Esophagus squamous epithelium (tissue), 5 donors: ENCODE data around the gene PARVA. TPM values are rescaled to one million over a fixed set of nuclear protein-coding genes. Genes with fewer than 3 reads are reported as not detected.

ENCODE experiments used
- DNase-seq: peaks from one replicate; lab custom pipeline; 2025; lab: John Stamatoyannopoulos, UW
- H3K27ac ChIP-seq, 4 donors: fragments of 200-600 bp; sonication (generic); one replicate each; pipeline ENCODE4 v1.5.1; 2016 to 2019; ENCODE audit warnings: mild to moderate bottlenecking in 1 of 4
- H3K27me3 ChIP-seq, 4 donors: fragments of 200-600 bp; sonication (generic); 1 replicate in 3 of 4; 2 replicates in 1 of 4; pipeline versions ENCODE4 v1.5.1 to v1.6.0; 2017 to 2021; ENCODE audit warnings: antibody characterized with exemption in 1 of 4
- H3K36me3 ChIP-seq, 3 donors: fragments of 200-600 bp; sonication (generic); one replicate each; pipeline ENCODE4 v1.5.1; 2016 to 2019
- H3K4me1 ChIP-seq, 3 donors: fragments of 200-600 bp; sonication (generic); one replicate each; pipeline ENCODE4 v1.5.1; 2017 to 2019
- H3K4me3 ChIP-seq, 4 donors: fragments of 200-600 bp; sonication (generic); 1 replicate in 3 of 4; 2 replicates in 1 of 4; pipeline ENCODE4 v1.5.1; 2016 to 2019; ENCODE audit warnings: mild to moderate bottlenecking in 2 of 4, moderate library complexity in 1 of 4
- H3K9me3 ChIP-seq, 3 donors: fragments of 200-600 bp; sonication (generic); one replicate each; pipeline ENCODE4 v1.5.1; 2016 to 2019
- POLR2A ChIP-seq, 4 donors: fragments of 450-650 bp; IDR thresholded peaks; one replicate each; pipeline ENCODE4 v1.6.1; 2017; ENCODE audit warnings: antibody characterized with exemption in 4 of 4, mild to moderate bottlenecking in 4 of 4, moderate library complexity in 3 of 4
- WGBS, 2 donors: methylation state at CpG; one replicate each; pipeline ENCODE4 v1.1.5; 2018; 5-methylcytosine and 5-hydroxymethylcytosine counted together
- intact Hi-C: fragments of 100-400 bp; cut with DNase I; formaldehyde crosslinking; loops from one replicate; pipeline ENCODE4 v1.15.0; 2022
- total RNA-seq, 4 donors: library from RNA; depleted of rRNA; stranded (reverse); fragments of >200 nt; gene quantifications; one replicate each; pipeline ENCODE4 v1.1.0, GENCODE V29; 2016
- TF ChIP-seq, protein P1 (sequence below), 6 experiments: fragments of 450-650 bp in 4 of 6; fragments of 200-600 bp in 2 of 6; sonication (generic) in 2 of 6; IDR thresholded peaks; one replicate each; pipeline ENCODE4 v1.5.1; 2016 to 2019; ENCODE audit warnings: antibody characterized with exemption in 6 of 6, mild to moderate bottlenecking in 4 of 6, moderate library complexity in 4 of 6
- donor health status: DM: yes; HTN: yes; CAD: no.

The PARVA gene
- total RNA-seq, 4 donors from 2014 or later: 8.6 to 66.9 (median 16.2) TPM

- intact Hi-C loops: no loop called here
- no peaks in the 10 kb centered on the region for H3K27me3 ChIP-seq
- no peak overlapping the region for H3K4me3 ChIP-seq
- H3K36me3 ChIP-seq: no peaks in the 10 kb centered on the region
- TF ChIP-seq POLR2A (IDR thresholded peaks at IDR 0.05): no peak
- TF ChIP-seq, protein P1, sequence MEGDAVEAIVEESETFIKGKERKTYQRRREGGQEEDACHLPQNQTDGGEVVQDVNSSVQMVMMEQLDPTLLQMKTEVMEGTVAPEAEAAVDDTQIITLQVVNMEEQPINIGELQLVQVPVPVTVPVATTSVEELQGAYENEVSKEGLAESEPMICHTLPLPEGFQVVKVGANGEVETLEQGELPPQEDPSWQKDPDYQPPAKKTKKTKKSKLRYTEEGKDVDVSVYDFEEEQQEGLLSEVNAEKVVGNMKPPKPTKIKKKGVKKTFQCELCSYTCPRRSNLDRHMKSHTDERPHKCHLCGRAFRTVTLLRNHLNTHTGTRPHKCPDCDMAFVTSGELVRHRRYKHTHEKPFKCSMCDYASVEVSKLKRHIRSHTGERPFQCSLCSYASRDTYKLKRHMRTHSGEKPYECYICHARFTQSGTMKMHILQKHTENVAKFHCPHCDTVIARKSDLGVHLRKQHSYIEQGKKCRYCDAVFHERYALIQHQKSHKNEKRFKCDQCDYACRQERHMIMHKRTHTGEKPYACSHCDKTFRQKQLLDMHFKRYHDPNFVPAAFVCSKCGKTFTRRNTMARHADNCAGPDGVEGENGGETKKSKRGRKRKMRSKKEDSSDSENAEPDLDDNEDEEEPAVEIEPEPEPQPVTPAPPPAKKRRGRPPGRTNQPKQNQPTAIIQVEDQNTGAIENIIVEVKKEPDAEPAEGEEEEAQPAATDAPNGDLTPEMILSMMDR (IDR thresholded peaks at IDR 0.05): peak; percentile 61 to 85 (median 77)
- no peaks in the 10 kb centered on the region for H3K9me3 ChIP-seq
- WGBS, 2 donors: 12 to 15% methylated on average over 7 of the region's 7 CpGs
- peaks cover 4 to 20% (median 7%) of the 10 kb centered on the region in 3 donors for H3K4me1 ChIP-seq
- H3K27ac ChIP-seq: no peak overlapping the region
- DNase-seq: no peak
These were observed 46.0 kb upstream of the PARVA start for GRCh38 chr11:12331239-12331874.

GRCh38 chr11:12343526-12343925 is 33.8 kb upstream of the PARVA start:
- DNase-seq: no peak
- TF ChIP-seq POLR2A (IDR thresholded peaks at IDR 0.05): no peak
- TF ChIP-seq, protein P1 (IDR thresholded peaks at IDR 0.05): no peak
- H3K36me3 ChIP-seq: no peaks in the 10 kb centered on the region
- WGBS, 2 donors: 69 to 73% methylated on average over 6 of the region's 6 CpGs
- no peaks in the 10 kb centered on the region for H3K27me3 ChIP-seq
- no peak overlapping the region for H3K27ac ChIP-seq
- intact Hi-C loops: no loop called here
- H3K4me3 ChIP-seq: no peak overlapping the region
- H3K9me3 ChIP-seq: no peaks in the 10 kb centered on the region
- H3K4me1 ChIP-seq: no peaks in the 10 kb centered on the region

DNA sequence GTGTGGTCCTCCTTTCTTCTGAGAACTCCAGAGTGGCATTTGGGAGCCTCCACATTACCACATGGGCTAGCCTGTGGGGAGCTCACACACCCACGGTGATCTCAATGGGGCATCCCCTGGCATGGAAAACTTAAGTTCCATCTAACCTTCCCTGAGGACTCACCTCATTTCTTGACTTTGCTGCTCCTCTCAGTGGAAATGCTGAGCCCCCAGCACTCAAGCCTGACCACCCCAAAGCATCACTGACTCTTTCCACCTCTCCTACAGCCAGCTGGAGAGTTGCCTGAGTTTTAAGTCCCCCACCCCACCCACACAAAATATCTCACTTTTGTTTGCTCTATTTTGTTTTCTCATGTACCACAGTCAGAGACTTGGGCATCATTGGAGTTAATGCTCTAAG is 23.8 kb upstream of the PARVA start:
- H3K27me3 ChIP-seq: no peaks in the 10 kb centered on the region
- H3K4me3 ChIP-seq: no peak overlapping the region
- no peak for DNase-seq
- no peaks in the 10 kb centered on the region for H3K4me1 ChIP-seq
- WGBS, 2 donors: 70 to 89% methylated on average over 1 of the region's 1 CpG
- H3K27ac ChIP-seq: no peak overlapping the region
- TF ChIP-seq, protein P1 (IDR thresholded peaks at IDR 0.05): no peak
- TF ChIP-seq POLR2A (IDR thresholded peaks at IDR 0.05): no peak
- no peaks in the 10 kb centered on the region for H3K36me3 ChIP-seq
- intact Hi-C loops: no loop called here
- H3K9me3 ChIP-seq: no peaks in the 10 kb centered on the region

DNA sequence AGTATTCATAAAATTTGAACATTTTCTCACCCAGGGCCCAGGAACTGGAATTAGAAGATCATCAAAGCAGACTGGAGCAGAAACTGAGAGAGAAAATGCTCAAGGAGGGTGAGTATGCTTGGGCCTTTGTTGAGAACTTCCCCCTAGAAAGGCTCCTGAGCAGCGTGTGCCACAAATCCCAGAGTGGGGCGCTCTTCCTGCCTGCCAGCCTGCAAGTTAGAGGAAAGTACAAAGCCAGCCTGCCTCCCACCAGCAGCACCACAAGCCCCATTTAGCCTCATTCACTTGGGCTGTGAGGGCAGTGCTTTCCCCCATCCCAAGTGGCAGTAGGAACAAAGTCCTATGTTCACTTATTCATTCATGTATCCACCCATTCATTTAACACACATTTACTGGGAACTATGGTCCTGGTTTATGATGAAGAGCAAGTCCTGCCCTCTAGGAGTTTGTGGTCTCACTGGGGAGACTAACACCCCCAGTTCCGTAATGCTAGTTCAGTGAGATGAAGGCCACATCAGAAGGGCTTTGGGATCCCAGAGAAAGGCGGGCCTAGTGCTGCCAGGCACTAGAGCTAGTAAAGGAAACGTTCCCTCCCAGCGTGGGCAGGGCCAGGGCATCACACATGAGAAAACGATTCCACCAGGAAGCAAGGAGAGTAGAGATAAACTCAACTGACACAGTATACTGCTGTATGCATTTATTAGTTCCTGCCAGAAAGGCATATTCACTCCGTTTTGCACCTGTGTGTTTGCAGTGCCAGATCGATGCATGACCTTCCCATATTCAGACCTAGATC is 22.4 kb upstream of the PARVA start:
- no peak overlapping the region for H3K27ac ChIP-seq
- no peak overlapping the region for H3K4me3 ChIP-seq
- no peaks in the 10 kb centered on the region for H3K4me1 ChIP-seq
- DNase-seq: no peak
- intact Hi-C loops: no loop called here
- WGBS, 2 donors: 74 to 78% methylated on average over 8 to 9 of the region's 9 CpGs
- no peaks in the 10 kb centered on the region for H3K27me3 ChIP-seq
- no peaks in the 10 kb centered on the region for H3K36me3 ChIP-seq
- no peaks in the 10 kb centered on the region for H3K9me3 ChIP-seq
- TF ChIP-seq, protein P1 (IDR thresholded peaks at IDR 0.05): no peak
- no peak for TF ChIP-seq POLR2A (IDR thresholded peaks at IDR 0.05)
